ENCODE measurements around the gene TMEM260. TPM values are rescaled to one million over a fixed set of nuclear protein-coding genes. Genes with fewer than 3 reads are reported as not detected.

The TMEM260 gene
- total RNA-seq, 1 donor from 2014 or later, result 15.9 TPM

DNA sequence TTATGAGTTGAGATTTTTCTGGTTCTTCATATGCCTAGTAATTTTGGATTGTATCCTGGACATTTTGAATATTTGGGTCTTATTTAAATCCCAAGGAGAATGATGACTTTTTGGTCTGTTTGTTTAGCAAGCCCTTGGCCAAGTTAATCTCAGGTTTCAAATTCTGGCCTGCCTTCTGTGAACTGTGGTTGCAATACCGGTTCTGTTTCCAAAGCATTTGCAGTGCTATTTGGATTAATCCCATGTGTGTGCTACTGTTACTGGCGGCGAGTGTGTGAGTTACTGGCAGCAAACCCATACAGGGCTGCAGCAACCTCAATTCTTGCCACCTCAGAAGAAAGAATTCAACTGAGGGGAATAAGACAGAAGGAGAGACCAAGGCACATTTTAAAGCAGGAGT, 51.1 kb downstream of the TMEM260 start:
- Mint-ChIP-seq H3K36me3 (ENCODE audit: low read depth) (peaks cover 72% of the 10 kb centered on the region), H3K9me3 (peaks cover 17% of the 10 kb centered on the region)

DNA sequence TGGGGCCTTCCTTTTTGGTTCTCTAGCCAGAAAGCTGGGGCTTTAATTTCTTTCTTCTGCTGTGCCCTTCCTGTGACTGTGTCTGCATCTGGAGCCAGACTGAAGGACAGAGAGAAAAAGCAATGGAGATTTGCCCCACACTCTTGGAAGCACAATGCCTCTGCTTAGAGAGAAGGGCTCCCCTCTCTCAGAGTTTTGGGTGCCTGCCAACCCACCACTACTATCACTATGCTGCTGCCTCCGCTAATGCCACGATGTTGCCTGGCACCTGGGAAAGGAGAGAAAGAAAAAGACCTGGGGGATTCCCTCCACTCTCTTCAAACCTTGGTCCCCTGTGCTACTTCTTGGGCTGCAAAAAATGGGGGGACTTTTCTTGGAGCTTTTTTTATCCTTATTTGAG, 52.6 kb downstream of the TMEM260 start:
- no peak for DNase-seq (ENCODE audit: low spot score)

More for the DNA sequence above, 51.1 kb downstream of the TMEM260 start:
- Mint-ChIP-seq H3K4me3 (ENCODE audit: low read depth) (no peak overlapping the region), H3K4me1 (ENCODE audit: low read depth) (no peaks in the 10 kb centered on the region), H3K27ac (no peak overlapping the region), H3K27me3 (ENCODE audit: low read depth) (no peaks in the 10 kb centered on the region)
- intact Hi-C loops (cut with micrococcal nuclease), result no loop called here
- DNase-seq (ENCODE audit: low spot score), result no peak

DNA sequence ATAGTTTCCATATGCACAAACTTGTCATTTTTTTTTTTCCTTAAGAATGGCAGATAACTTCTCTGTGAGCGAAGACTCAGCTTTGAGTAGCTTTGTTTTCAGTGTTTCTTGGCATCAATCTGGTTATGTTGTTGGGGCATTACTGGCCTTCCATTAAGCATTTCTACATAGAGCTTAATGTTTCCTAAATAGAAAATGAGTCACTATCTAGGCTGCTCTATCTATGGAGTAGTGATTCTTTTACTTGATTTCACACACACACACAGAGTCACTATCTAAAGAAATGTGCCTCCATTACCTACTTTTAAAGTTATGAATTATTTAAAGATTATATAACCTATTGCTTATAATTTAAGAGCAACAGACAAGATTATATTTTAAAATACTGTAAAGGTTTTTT, 53.9 kb downstream of the TMEM260 start:
- Mint-ChIP-seq H3K27ac (no peak overlapping the region), H3K4me1 (ENCODE audit: low read depth) (no peaks in the 10 kb centered on the region), H3K4me3 (ENCODE audit: low read depth) (no peak overlapping the region), H3K9me3 (peaks cover 11% of the 10 kb centered on the region), H3K36me3 (ENCODE audit: low read depth) (peaks cover 85% of the 10 kb centered on the region), H3K27me3 (ENCODE audit: low read depth) (no peaks in the 10 kb centered on the region)
- intact Hi-C loops (cut with micrococcal nuclease), result no loop called here
- no peak for DNase-seq (ENCODE audit: low spot score)

More for the DNA sequence above, 52.6 kb downstream of the TMEM260 start:
- Mint-ChIP-seq H3K36me3 (ENCODE audit: low read depth) (peaks cover 83% of the 10 kb centered on the region), H3K9me3 (peaks cover 17% of the 10 kb centered on the region), H3K4me1 (ENCODE audit: low read depth) (no peaks in the 10 kb centered on the region), H3K27ac (no peak overlapping the region), H3K27me3 (ENCODE audit: low read depth) (no peaks in the 10 kb centered on the region), H3K4me3 (ENCODE audit: low read depth) (no peak overlapping the region)
- intact Hi-C loops (cut with micrococcal nuclease), result no loop called here

DNA sequence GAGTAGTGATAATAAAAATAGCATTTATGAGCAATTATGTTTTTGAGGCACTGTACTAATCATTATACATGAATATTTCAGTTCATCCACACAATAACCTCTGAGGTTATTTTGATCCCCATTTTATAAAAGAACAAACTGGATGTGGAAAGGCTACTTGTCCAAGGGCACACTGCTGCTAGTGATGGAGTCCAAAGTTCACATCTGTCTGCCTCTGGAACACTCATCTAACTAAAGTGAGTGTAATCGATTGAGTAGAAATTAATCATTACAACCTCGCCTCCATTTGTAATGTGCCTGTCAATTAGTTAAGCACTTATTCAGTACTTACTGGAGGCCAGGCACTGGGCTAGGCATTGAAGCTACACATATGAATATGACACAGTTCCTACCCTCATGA, 55.4 kb downstream of the TMEM260 start:
- Mint-ChIP-seq H3K4me1 (ENCODE audit: low read depth) (no peaks in the 10 kb centered on the region), H3K27ac (no peak overlapping the region), H3K36me3 (ENCODE audit: low read depth) (peaks cover 90% of the 10 kb centered on the region), H3K9me3 (peaks cover 9% of the 10 kb centered on the region), H3K4me3 (ENCODE audit: low read depth) (no peak overlapping the region), H3K27me3 (ENCODE audit: low read depth) (no peaks in the 10 kb centered on the region)
- DNase-seq (ENCODE audit: low spot score), result no peak
- intact Hi-C loops (cut with micrococcal nuclease), result no loop called here

DNA sequence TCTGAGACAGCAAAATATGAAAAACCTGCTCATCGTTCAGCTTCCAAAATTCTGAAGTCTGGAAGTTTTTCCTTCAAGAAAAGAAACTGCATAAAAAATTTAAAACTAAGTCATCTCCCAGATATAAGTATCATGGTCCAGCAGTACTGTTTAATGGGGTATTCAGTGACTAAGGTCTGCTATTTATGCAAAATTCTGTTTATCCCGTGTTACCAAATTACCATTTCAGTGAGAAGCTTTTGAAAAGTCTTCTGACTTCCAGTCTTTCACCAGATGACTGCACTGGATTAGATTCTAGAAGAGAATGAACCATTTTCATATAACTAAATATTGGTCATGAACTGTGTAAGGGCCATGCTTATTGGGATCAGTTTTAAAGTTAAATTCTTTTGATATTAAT, 67.9 kb downstream of the TMEM260 start:
- no peak for DNase-seq (ENCODE audit: low spot score)
- Mint-ChIP-seq H3K36me3 (ENCODE audit: low read depth) (no peaks in the 10 kb centered on the region), H3K9me3 (no peaks in the 10 kb centered on the region), H3K27me3 (ENCODE audit: low read depth) (no peaks in the 10 kb centered on the region), H3K4me3 (ENCODE audit: low read depth) (no peak overlapping the region), H3K27ac (no peak overlapping the region), H3K4me1 (ENCODE audit: low read depth) (no peaks in the 10 kb centered on the region)
- intact Hi-C loops (cut with micrococcal nuclease), result no loop called here

DNA sequence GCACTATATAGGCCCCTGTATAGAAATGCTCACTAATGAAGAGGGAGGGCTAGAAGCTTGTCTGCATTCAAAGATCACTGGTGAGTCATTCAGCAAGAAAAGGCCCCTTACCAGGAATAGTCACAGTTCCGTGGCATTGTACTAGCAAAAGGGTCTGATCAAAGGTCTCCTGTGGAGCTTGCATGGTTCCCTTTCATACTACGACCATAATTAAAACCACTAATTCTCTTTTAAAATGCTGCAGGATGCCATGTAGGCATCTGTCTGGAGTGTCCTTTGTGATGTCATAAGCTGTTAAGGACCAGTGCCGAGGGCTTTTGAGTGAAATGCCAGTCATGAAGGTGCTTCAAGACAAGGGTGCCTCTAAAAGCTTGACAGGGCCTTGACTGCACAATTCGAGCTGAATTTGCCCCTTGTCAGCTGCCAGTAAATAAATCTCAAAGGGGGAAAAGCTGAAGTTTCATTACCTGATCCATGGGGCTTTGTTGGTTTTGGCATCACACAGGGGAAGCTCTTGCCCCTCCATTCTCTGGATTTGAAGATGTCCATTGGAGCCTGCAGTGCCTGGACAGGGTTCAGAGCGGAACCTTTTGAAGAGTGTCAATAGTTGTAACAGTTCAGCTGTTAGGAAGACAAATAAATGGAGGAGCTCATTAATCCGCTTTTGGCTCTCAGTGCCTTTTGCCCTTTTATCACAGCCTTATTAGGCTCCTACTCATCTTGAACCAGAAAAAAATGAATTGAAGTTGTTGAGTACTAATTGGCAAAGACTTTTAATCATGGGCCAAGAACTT, 69.1 kb downstream of the TMEM260 start:
- H3K4me1 Mint-ChIP-seq (ENCODE audit: low read depth), result no peaks in the 10 kb centered on the region

DNA sequence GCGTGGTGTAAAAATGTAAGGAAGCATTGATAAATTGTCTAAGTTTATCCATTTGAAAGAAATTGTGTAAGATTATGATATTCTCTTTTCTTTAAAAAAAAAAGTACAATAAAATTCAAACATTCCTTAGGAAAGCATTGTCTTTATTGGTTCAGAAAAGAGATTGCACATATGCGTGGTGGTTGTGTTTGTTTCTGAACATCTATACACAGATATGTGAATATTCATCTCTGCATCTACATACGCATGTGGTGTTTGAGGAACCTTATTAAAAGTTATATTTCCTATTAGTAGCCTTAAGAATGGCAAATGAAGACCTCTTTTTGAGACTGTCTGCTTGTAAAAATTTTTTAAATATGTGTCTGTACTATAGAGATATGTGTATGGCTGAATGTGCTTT, 69.8 kb downstream of the TMEM260 start:
- H3K4me3 Mint-ChIP-seq (ENCODE audit: low read depth), result no peak overlapping the region
- DNase-seq (ENCODE audit: low spot score), result no peak
- no peak overlapping the region for H3K27ac Mint-ChIP-seq
- intact Hi-C loops (cut with micrococcal nuclease), result no loop called here
- no peaks in the 10 kb centered on the region for H3K4me1 Mint-ChIP-seq (ENCODE audit: low read depth)
- no peaks in the 10 kb centered on the region for H3K36me3 Mint-ChIP-seq (ENCODE audit: low read depth)
- H3K9me3 Mint-ChIP-seq, result no peaks in the 10 kb centered on the region
- H3K27me3 Mint-ChIP-seq (ENCODE audit: low read depth), result no peaks in the 10 kb centered on the region

More for the DNA sequence above, 69.1 kb downstream of the TMEM260 start:
- Mint-ChIP-seq H3K36me3 (ENCODE audit: low read depth) (no peaks in the 10 kb centered on the region), H3K27ac (no peak overlapping the region), H3K9me3 (no peaks in the 10 kb centered on the region), H3K27me3 (ENCODE audit: low read depth) (no peaks in the 10 kb centered on the region), H3K4me3 (ENCODE audit: low read depth) (no peak overlapping the region)
- intact Hi-C loops (cut with micrococcal nuclease), result no loop called here
- no peak for DNase-seq (ENCODE audit: low spot score)

DNA sequence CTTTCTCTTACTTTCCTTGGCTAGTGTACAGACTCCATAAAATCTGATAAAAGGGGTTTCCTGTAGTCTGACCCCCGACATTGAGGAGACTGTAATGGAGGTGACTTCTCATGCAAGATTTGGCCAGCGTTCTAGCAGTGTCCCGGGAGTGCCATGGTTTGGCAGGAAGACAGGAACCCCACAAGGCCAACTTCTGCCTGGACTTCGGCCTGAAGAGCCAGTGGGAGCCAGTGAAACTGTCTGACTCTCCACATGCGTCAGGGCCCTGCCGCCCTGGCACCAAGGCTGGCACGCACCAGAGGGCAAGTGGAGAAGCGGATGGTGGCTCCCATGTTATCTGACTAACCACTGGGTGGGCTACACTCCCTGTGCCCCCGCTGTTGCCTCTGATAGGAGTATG, 70.5 kb downstream of the TMEM260 start:
- H3K4me3 Mint-ChIP-seq (ENCODE audit: low read depth), result no peak overlapping the region
- no peak for DNase-seq (ENCODE audit: low spot score)
- H3K36me3 Mint-ChIP-seq (ENCODE audit: low read depth), result no peaks in the 10 kb centered on the region
- no peaks in the 10 kb centered on the region for H3K4me1 Mint-ChIP-seq (ENCODE audit: low read depth)
- H3K27ac Mint-ChIP-seq, result no peak overlapping the region
- H3K9me3 Mint-ChIP-seq, result no peaks in the 10 kb centered on the region
- intact Hi-C loops (cut with micrococcal nuclease), result no loop called here
- no peaks in the 10 kb centered on the region for H3K27me3 Mint-ChIP-seq (ENCODE audit: low read depth)

DNA sequence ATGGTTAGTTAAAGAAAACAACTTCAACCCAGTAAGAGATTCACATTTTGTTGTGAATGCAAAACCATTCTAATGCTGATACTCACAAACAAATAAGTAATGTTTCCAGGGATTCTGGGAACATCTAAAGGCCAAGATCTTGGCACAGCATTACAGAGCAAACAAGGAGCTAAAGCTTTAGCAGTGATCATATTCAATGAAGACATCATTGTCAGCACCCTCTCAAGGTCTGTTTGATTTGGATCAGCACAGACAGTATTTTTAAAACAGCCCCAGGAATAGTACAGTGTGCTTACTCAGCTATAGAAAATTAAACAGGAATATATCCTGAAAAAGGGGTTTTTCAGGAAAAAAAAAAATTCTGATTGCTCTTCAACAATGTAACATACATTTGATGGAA, 71.4 kb downstream of the TMEM260 start:
- H3K9me3 Mint-ChIP-seq, result no peaks in the 10 kb centered on the region
- DNase-seq (ENCODE audit: low spot score), result no peak

DNA sequence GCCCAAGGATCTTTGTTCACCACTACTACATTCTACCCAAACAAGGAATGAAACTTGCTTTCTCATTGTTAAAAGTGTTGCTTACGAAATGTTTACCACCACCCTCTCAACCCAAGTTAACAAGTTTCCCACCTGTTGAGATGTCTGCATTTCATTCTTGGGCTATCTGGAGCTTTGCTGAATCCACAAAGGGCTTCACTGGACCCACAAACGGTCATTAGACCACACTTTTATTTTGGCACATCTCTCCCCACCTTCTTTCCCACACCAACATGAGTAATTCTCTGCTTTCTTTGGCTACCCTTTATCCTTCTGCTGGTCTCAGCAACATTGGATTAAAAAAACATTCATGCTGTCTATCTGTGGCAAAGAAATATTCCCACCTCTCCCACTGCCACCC, 78.0 kb downstream of the TMEM260 start:
- Mint-ChIP-seq H3K27me3 (ENCODE audit: low read depth) (no peaks in the 10 kb centered on the region), H3K9me3 (no peaks in the 10 kb centered on the region), H3K27ac (no peak overlapping the region), H3K36me3 (ENCODE audit: low read depth) (no peaks in the 10 kb centered on the region), H3K4me3 (ENCODE audit: low read depth) (no peak overlapping the region), H3K4me1 (ENCODE audit: low read depth) (no peaks in the 10 kb centered on the region)
- intact Hi-C loops (cut with micrococcal nuclease), result no loop called here
- no peak for DNase-seq (ENCODE audit: low spot score)

More for the DNA sequence above, 71.4 kb downstream of the TMEM260 start:
- Mint-ChIP-seq H3K36me3 (ENCODE audit: low read depth) (no peaks in the 10 kb centered on the region), H3K4me3 (ENCODE audit: low read depth) (no peak overlapping the region), H3K27ac (no peak overlapping the region), H3K27me3 (ENCODE audit: low read depth) (no peaks in the 10 kb centered on the region), H3K4me1 (ENCODE audit: low read depth) (no peaks in the 10 kb centered on the region)
- intact Hi-C loops (cut with micrococcal nuclease), result no loop called here

DNA sequence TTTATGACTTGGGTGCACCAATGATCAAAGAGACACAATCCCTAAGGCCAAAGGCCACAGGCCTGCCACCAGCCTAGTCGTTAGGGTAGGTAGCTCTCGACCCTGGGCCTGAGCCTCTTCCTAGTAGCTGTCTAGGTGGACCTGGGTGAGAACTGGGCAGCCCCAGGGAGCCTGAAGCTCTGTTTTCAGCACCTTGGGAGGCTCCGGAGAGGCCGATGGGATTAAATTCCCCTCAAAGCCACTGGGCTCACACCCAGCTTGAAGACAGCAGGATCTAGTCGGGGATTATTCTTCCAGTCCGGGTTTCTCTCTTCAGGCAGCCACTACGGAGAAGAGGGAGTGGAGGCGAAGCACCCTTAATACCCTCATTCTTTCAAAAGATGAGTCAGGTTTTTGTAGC, 79.8 kb downstream of the TMEM260 start:
- no peaks in the 10 kb centered on the region for H3K36me3 Mint-ChIP-seq (ENCODE audit: low read depth)
- no peaks in the 10 kb centered on the region for H3K4me1 Mint-ChIP-seq (ENCODE audit: low read depth)
- no peak for DNase-seq (ENCODE audit: low spot score)
- intact Hi-C loops (cut with micrococcal nuclease), result no loop called here
- H3K27me3 Mint-ChIP-seq (ENCODE audit: low read depth), result no peaks in the 10 kb centered on the region
- no peak overlapping the region for H3K4me3 Mint-ChIP-seq (ENCODE audit: low read depth)
- H3K9me3 Mint-ChIP-seq, result no peaks in the 10 kb centered on the region
- H3K27ac Mint-ChIP-seq, result no peak overlapping the region

DNA sequence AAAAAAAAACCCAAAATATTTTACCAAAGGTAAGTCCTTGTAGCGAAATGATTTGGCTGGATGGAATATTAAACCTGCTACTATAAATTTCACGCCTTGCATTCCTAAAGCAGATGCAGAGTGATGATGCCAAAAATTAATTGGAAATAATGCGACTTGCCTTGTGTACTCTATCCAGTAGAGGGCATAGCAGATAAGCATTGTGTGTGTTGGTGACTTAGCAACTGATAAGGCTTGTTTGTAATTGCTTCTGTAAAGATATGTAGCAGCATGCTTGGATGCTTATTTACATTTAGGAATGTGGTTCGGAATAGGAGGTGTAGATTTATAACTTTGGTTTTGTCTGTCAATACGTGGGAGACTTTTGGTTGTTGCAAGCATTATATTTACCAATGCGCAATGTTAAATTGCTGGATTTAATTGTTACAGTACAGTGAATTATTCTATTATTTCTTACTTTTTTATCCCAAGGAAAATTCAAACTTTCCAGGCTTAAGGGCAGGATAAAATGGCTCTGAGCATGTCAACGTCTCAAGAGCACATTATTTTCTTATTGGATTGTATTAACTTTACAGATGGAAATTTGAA, 80.5 kb downstream of the TMEM260 start:
- no peak overlapping the region for H3K4me3 Mint-ChIP-seq (ENCODE audit: low read depth)
- no peaks in the 10 kb centered on the region for H3K9me3 Mint-ChIP-seq
- no peaks in the 10 kb centered on the region for H3K36me3 Mint-ChIP-seq (ENCODE audit: low read depth)
- no peaks in the 10 kb centered on the region for H3K4me1 Mint-ChIP-seq (ENCODE audit: low read depth)
- intact Hi-C loops (cut with micrococcal nuclease), result no loop called here
- DNase-seq (ENCODE audit: low spot score), result no peak
- H3K27ac Mint-ChIP-seq, result no peak overlapping the region
- H3K27me3 Mint-ChIP-seq (ENCODE audit: low read depth), result no peaks in the 10 kb centered on the region

DNA sequence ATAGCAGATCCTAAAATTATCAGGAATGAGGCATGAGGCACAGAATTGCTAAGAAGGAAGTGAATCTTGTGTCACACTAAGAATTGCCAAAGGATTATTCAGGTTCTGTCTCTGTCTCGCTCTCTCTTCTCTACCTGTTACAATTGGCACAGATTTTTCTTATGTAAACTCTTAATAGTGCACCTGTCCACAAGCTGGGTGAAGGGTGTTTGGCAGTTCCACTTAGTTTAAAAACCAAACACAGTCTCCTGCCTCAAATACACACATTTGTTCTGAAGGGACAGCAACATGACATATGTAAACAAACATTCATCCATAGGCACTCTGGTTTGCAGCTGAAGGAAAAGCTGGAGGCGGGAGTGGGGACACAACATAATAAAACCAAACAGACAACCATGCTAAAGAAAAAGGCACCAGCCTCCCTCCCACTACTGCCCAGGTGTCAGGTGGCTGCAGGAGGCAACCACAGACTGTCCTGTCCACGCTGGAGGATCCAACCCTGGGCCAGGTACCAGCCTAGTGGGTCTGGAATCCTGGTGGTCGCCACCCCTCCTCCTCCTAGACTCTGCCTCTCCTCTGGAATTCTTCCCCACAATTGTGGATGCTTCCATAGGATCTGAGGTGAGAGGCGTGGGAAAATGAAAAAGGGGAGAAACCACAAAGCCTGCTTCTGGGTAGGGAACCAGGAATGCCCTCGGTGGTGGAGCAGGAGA, 81.2 kb downstream of the TMEM260 start:
- Mint-ChIP-seq H3K4me1 (ENCODE audit: low read depth) (no peaks in the 10 kb centered on the region), H3K4me3 (ENCODE audit: low read depth) (no peak overlapping the region), H3K27ac (no peak overlapping the region), H3K27me3 (ENCODE audit: low read depth) (no peaks in the 10 kb centered on the region), H3K9me3 (peaks cover under 1% of the 10 kb centered on the region), H3K36me3 (ENCODE audit: low read depth) (no peaks in the 10 kb centered on the region)
- no peak for DNase-seq (ENCODE audit: low spot score)
- intact Hi-C loops (cut with micrococcal nuclease), result no loop called here

All from activated T-helper 2 cell treated with anti-CD3 and anti-CD28 coated beads, Interferon-gamma antibody, Interleukin-2, Interleukin-4, amounts not matched to agents 10 μg/mL and 5 μg/mL and 100 μg/mL, durations not matched to agents 14 hours and 24 hours and 36 hours (primary cell).